GM23338 (cell line): Measurements from ENCODE around the gene DCHS1. TPM values are rescaled to one million over a fixed set of nuclear protein-coding genes. Genes with fewer than 3 reads are reported as not detected.

Source experiments
- ATAC-seq: fragments of 200-7000 bp; cut with Tn5 transposase; 3 replicates; pipeline ENCODE4 v1.9.1; 2020
- DNase-seq: peaks from one replicate; pipeline ENCODE4 v3.0.0-alpha.2; 2015; ENCODE audit warnings: low spot score
- H2AFZ ChIP-seq: fragments of 200-600 bp; sonication (generic); 2 replicates; pipeline ENCODE4 v1.8.0; 2016; ENCODE audit warnings: antibody characterized with exemption, mild to moderate bottlenecking, moderate library complexity
- H3F3A ChIP-seq: fragments of 200-600 bp; sonication (generic); replicated peaks from 2 replicates; pipeline ENCODE4 v1.8.0; 2017; ENCODE audit warnings: antibody characterized with exemption, mixed run types, low read depth
- H3K27ac ChIP-seq: fragments of 200-600 bp; sonication (generic); 2 replicates; pipeline ENCODE4 v1.6.1; 2016; ENCODE audit warnings: low read depth
- H3K27me3 ChIP-seq: fragments of 200-600 bp; sonication (generic); 2 replicates; pipeline ENCODE4 v1.8.0; 2016; ENCODE audit warnings: mild to moderate bottlenecking, mixed run types, moderate library complexity; ENCODE audit not compliant: insufficient read depth
- H3K36me3 ChIP-seq: fragments of 200-600 bp; sonication (generic); 2 replicates; pipeline ENCODE4 v1.8.0; 2016; ENCODE audit warnings: mild to moderate bottlenecking; ENCODE audit not compliant: insufficient read depth
- H3K4me1 ChIP-seq: fragments of 200-600 bp; sonication (generic); 2 replicates; pipeline ENCODE4 v1.8.0; 2016; ENCODE audit warnings: mild to moderate bottlenecking, moderate library complexity; ENCODE audit not compliant: insufficient read depth
- H3K4me2 ChIP-seq: fragments of 200-600 bp; sonication (generic); 2 replicates; pipeline ENCODE4 v1.7.1; 2017; ENCODE audit warnings: mixed run types
- H3K4me3 ChIP-seq: fragments of 200-600 bp; sonication (generic); 2 replicates; pipeline ENCODE4 v1.6.1; 2016; ENCODE audit warnings: mixed run types
- H3K79me2 ChIP-seq: fragments of 200-600 bp; sonication (generic); replicated peaks from 2 replicates; pipeline ENCODE4 v1.8.0; 2017; ENCODE audit warnings: mild to moderate bottlenecking; ENCODE audit not compliant: insufficient read depth
- H3K9me2 ChIP-seq: fragments of 200-600 bp; sonication (generic); 2 replicates; pipeline ENCODE4 v1.8.0; 2017; ENCODE audit not compliant: insufficient read depth
- H4K20me1 ChIP-seq: fragments of 200-600 bp; sonication (generic); replicated peaks from 2 replicates; pipeline ENCODE4 v1.8.0; 2017; ENCODE audit warnings: mild to moderate bottlenecking; ENCODE audit not compliant: insufficient read depth
- H3K27ac Mint-ChIP-seq: 2 replicates; pipeline ENCODE4 v1.8.0; 2020; ENCODE audit warnings: inconsistent platforms, mild to moderate bottlenecking, moderate library complexity, mixed read lengths
- H3K27me3 Mint-ChIP-seq: 3 replicates; pipeline ENCODE4 v1.8.0; 2022; ENCODE audit warnings: low read depth, mild to moderate bottlenecking, moderate library complexity, mixed read lengths, inconsistent platforms; ENCODE audit not compliant: insufficient read depth, poor library complexity
- H3K36me3 Mint-ChIP-seq: 3 replicates; pipeline ENCODE4 v1.8.0; 2021; ENCODE audit warnings: low read depth, mild to moderate bottlenecking, inconsistent platforms, moderate library complexity, mixed read lengths
- H3K4me1 Mint-ChIP-seq: 3 replicates; pipeline ENCODE4 v1.8.0; 2020; ENCODE audit warnings: mild to moderate bottlenecking, inconsistent platforms, mixed read lengths
- H3K4me3 Mint-ChIP-seq: 3 replicates; pipeline ENCODE4 v1.8.0; 2021; ENCODE audit warnings: moderate library complexity, mild to moderate bottlenecking, inconsistent platforms, mixed read lengths
- H3K9me3 Mint-ChIP-seq: 3 replicates; pipeline ENCODE4 v1.8.0; 2020; ENCODE audit warnings: moderate library complexity, mild to moderate bottlenecking, inconsistent platforms, mixed read lengths
- CREB1 ChIP-seq: fragments of 250-450 bp; sonication (Bioruptor Pico); IDR thresholded peaks from 2 replicates; pipeline ENCODE4 v1.5.0; 2020; ENCODE audit warnings: low read depth, mild to moderate bottlenecking, moderate library complexity
- EZH2 ChIP-seq: fragments of 200-600 bp; sonication (generic); IDR thresholded peaks from one replicate; pipeline ENCODE4 v1.8.0; 2017; ENCODE audit warnings: antibody characterized with exemption, mild to moderate bottlenecking, low read depth; ENCODE audit not compliant: unreplicated experiment
- EZH2phosphoT487 ChIP-seq: fragments of 200-600 bp; sonication (generic); IDR thresholded peaks from one replicate; pipeline ENCODE4 v1.8.1; 2018; ENCODE audit warnings: antibody characterized with exemption; ENCODE audit not compliant: unreplicated experiment
- JUNB ChIP-seq: IDR thresholded peaks from one replicate; pipeline ENCODE4 v1.6.1; 2016; ENCODE audit warnings: antibody characterized with exemption; ENCODE audit not compliant: unreplicated experiment
- NANOG ChIP-seq: IDR thresholded peaks from 2 replicates; pipeline ENCODE4 v1.6.1; 2016; ENCODE audit warnings: antibody characterized with exemption, borderline replicate concordance
- POLR2AphosphoS5 ChIP-seq: IDR thresholded peaks from 2 replicates; pipeline ENCODE4 v1.6.1; 2016; ENCODE audit warnings: antibody characterized with exemption, low read depth
- STAT1 ChIP-seq: IDR thresholded peaks from one replicate; pipeline ENCODE4 v1.6.1; 2016; ENCODE audit warnings: antibody characterized with exemption; ENCODE audit not compliant: unreplicated experiment
- ZNF114 ChIP-seq: fragments of 250-450 bp; sonication (Bioruptor Pico); IDR thresholded peaks from 2 replicates; pipeline ENCODE4 v1.5.0; 2020; ENCODE audit warnings: mild to moderate bottlenecking, moderate library complexity
- ZNF331 ChIP-seq: fragments of 250-450 bp; sonication (Bioruptor Pico); IDR thresholded peaks from 2 replicates; pipeline ENCODE4 v1.5.0; 2020; ENCODE audit warnings: low read depth, mild to moderate bottlenecking, moderate library complexity
- polyA plus RNA-seq: library from polyadenylated mRNA; unstranded; fragments of >200 nt; fragmentation: Nextera tagmentation; extraction: Ambion mirVana; gene quantifications from 2 replicates; pipeline ENCODE4 v1.2.1, GENCODE V29; 2016
- total RNA-seq: library from RNA; depleted of rRNA; stranded (reverse); fragments of >200 nt; shearing (Covaris generic); gene quantifications from 2 replicates; pipeline ENCODE4 v1.2.3, GENCODE V29; 2014
- TF ChIP-seq, protein P1 (sequence below): fragments of 250-450 bp; sonication (Bioruptor Pico); IDR thresholded peaks from 2 replicates; pipeline ENCODE4 v1.5.0; 2020; ENCODE audit warnings: mild to moderate bottlenecking, moderate library complexity
- TF ChIP-seq, protein P2 (sequence below): IDR thresholded peaks from 2 replicates; pipeline ENCODE4 v1.6.1; 2016; ENCODE audit warnings: antibody characterized with exemption
- TF ChIP-seq, protein P3 (sequence below), 2 experiments: fragments of 200-600 bp in 1 of 2; sonication (generic) in 1 of 2; conservative IDR thresholded peaks; 2 replicates each; pipeline versions ENCODE4 v1.5.1 to v1.6.1; 2016 to 2017; ENCODE audit warnings: antibody characterized with exemption in 2 of 2, low read depth in 2 of 2, mild to moderate bottlenecking in 2 of 2, moderate library complexity in 1 of 2
- TF ChIP-seq, protein P4 (sequence below): IDR thresholded peaks from one replicate; pipeline ENCODE4 v1.6.1; 2018; ENCODE audit warnings: antibody characterized with exemption; ENCODE audit not compliant: unreplicated experiment

The DCHS1 gene
- total and polyA plus RNA-seq, 2 experiments from 2014 or later: 2.3 to 20.7 TPM

DNA sequence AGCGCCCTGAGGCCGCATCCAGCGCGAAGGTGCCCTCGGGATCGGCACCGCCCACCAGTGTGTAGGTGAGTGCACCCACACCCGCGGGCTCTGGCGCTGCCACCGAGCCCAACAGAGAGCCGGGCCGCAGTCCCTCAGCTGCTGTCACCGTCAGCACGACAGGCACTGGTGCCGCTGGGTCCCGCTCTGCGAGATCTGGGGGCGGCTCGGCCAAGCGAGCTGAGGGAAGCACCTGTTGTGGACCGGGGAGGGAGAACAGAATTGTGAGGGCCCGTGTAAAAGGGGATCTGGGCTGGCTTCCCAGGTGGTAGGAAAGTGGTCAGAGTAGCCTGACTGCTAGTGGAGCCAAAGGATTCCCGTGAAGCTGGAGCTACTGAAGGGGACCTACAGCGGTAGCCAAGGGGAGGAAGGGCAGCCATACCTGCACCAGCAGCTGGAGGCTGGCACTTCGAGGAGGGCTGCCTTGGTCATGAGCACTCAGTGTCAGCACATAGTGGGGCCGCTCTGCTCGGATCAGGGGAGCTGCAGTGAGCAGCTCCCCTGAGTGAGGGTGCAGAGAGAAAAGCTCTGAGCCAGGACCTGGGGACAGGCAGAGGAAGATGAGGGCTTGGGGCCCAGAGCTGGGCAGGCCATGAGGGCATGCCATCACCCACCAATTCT is 24.8 kb downstream of the DCHS1 start:
- H3K27me3 ChIP-seq: peaks cover 40% of the 10 kb centered on the region
- H3K4me3 ChIP-seq: peak overlapping the region; percentile 69
- H3K9me2 ChIP-seq: no peaks in the 10 kb centered on the region
- peaks cover 10% of the 10 kb centered on the region; the same call in 2 of the 3 replicates for H3K36me3 Mint-ChIP-seq
- H3K79me2 ChIP-seq: no peaks in the 10 kb centered on the region
- H3K4me3 Mint-ChIP-seq: peak overlapping the region; percentile 76
- H3K27me3 Mint-ChIP-seq: peaks cover 38% of the 10 kb centered on the region
- H3K9me3 Mint-ChIP-seq: no peaks in the 10 kb centered on the region; the same call in 2 of the 3 replicates
- TF ChIP-seq STAT1 (no peak), POLR2AphosphoS5 (no peak), EZH2phosphoT487 (no peak), NANOG (no peak), EZH2 (no peak), CREB1 (CRISPR knock-in tag) (no peak), ZNF331 (CRISPR knock-in tag) (no peak), ZNF114 (no peak), JUNB (no peak)
- TF ChIP-seq, protein P1, sequence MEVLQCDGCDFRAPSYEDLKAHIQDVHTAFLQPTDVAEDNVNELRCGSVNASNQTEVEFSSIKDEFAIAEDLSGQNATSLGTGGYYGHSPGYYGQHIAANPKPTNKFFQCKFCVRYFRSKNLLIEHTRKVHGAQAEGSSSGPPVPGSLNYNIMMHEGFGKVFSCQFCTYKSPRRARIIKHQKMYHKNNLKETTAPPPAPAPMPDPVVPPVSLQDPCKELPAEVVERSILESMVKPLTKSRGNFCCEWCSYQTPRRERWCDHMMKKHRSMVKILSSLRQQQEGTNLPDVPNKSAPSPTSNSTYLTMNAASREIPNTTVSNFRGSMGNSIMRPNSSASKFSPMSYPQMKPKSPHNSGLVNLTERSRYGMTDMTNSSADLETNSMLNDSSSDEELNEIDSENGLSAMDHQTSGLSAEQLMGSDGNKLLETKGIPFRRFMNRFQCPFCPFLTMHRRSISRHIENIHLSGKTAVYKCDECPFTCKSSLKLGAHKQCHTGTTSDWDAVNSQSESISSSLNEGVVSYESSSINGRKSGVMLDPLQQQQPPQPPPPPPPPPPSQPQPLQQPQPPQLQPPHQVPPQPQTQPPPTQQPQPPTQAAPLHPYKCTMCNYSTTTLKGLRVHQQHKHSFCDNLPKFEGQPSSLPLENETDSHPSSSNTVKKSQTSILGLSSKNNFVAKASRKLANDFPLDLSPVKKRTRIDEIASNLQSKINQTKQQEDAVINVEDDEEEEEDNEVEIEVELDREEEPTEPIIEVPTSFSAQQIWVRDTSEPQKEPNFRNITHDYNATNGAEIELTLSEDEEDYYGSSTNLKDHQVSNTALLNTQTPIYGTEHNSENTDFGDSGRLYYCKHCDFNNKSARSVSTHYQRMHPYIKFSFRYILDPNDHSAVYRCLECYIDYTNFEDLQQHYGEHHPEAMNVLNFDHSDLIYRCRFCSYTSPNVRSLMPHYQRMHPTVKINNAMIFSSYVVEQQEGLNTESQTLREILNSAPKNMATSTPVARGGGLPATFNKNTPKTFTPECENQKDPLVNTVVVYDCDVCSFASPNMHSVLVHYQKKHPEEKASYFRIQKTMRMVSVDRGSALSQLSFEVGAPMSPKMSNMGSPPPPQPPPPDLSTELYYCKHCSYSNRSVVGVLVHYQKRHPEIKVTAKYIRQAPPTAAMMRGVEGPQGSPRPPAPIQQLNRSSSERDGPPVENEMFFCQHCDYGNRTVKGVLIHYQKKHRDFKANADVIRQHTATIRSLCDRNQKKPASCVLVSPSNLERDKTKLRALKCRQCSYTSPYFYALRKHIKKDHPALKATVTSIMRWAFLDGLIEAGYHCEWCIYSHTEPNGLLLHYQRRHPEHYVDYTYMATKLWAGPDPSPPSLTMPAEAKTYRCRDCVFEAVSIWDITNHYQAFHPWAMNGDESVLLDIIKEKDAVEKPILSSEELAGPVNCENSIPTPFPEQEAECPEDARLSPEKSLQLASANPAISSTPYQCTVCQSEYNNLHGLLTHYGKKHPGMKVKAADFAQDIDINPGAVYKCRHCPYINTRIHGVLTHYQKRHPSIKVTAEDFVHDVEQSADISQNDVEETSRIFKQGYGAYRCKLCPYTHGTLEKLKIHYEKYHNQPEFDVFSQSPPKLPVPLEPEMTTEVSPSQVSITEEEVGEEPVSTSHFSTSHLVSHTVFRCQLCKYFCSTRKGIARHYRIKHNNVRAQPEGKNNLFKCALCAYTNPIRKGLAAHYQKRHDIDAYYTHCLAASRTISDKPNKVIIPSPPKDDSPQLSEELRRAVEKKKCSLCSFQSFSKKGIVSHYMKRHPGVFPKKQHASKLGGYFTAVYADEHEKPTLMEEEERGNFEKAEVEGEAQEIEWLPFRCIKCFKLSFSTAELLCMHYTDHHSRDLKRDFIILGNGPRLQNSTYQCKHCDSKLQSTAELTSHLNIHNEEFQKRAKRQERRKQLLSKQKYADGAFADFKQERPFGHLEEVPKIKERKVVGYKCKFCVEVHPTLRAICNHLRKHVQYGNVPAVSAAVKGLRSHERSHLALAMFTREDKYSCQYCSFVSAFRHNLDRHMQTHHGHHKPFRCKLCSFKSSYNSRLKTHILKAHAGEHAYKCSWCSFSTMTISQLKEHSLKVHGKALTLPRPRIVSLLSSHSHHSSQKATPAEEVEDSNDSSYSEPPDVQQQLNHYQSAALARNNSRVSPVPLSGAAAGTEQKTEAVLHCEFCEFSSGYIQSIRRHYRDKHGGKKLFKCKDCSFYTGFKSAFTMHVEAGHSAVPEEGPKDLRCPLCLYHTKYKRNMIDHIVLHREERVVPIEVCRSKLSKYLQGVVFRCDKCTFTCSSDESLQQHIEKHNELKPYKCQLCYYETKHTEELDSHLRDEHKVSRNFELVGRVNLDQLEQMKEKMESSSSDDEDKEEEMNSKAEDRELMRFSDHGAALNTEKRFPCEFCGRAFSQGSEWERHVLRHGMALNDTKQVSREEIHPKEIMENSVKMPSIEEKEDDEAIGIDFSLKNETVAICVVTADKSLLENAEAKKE (CRISPR knock-in tag): no peak
- TF ChIP-seq, protein P2, sequence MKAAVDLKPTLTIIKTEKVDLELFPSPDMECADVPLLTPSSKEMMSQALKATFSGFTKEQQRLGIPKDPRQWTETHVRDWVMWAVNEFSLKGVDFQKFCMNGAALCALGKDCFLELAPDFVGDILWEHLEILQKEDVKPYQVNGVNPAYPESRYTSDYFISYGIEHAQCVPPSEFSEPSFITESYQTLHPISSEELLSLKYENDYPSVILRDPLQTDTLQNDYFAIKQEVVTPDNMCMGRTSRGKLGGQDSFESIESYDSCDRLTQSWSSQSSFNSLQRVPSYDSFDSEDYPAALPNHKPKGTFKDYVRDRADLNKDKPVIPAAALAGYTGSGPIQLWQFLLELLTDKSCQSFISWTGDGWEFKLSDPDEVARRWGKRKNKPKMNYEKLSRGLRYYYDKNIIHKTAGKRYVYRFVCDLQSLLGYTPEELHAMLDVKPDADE: no peak
- TF ChIP-seq, protein P3, sequence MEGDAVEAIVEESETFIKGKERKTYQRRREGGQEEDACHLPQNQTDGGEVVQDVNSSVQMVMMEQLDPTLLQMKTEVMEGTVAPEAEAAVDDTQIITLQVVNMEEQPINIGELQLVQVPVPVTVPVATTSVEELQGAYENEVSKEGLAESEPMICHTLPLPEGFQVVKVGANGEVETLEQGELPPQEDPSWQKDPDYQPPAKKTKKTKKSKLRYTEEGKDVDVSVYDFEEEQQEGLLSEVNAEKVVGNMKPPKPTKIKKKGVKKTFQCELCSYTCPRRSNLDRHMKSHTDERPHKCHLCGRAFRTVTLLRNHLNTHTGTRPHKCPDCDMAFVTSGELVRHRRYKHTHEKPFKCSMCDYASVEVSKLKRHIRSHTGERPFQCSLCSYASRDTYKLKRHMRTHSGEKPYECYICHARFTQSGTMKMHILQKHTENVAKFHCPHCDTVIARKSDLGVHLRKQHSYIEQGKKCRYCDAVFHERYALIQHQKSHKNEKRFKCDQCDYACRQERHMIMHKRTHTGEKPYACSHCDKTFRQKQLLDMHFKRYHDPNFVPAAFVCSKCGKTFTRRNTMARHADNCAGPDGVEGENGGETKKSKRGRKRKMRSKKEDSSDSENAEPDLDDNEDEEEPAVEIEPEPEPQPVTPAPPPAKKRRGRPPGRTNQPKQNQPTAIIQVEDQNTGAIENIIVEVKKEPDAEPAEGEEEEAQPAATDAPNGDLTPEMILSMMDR (conservative IDR thresholded peaks at IDR 0.05; ENCODE audit: low read depth in 2 of 2): no peak
- TF ChIP-seq, protein P4, sequence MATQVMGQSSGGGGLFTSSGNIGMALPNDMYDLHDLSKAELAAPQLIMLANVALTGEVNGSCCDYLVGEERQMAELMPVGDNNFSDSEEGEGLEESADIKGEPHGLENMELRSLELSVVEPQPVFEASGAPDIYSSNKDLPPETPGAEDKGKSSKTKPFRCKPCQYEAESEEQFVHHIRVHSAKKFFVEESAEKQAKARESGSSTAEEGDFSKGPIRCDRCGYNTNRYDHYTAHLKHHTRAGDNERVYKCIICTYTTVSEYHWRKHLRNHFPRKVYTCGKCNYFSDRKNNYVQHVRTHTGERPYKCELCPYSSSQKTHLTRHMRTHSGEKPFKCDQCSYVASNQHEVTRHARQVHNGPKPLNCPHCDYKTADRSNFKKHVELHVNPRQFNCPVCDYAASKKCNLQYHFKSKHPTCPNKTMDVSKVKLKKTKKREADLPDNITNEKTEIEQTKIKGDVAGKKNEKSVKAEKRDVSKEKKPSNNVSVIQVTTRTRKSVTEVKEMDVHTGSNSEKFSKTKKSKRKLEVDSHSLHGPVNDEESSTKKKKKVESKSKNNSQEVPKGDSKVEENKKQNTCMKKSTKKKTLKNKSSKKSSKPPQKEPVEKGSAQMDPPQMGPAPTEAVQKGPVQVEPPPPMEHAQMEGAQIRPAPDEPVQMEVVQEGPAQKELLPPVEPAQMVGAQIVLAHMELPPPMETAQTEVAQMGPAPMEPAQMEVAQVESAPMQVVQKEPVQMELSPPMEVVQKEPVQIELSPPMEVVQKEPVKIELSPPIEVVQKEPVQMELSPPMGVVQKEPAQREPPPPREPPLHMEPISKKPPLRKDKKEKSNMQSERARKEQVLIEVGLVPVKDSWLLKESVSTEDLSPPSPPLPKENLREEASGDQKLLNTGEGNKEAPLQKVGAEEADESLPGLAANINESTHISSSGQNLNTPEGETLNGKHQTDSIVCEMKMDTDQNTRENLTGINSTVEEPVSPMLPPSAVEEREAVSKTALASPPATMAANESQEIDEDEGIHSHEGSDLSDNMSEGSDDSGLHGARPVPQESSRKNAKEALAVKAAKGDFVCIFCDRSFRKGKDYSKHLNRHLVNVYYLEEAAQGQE: no peak
- H2AFZ ChIP-seq: peak overlapping the region; percentile 94
- no peaks in the 10 kb centered on the region; the same call in 1 of the 2 replicates for H3F3A ChIP-seq
- H3K4me2 ChIP-seq: peak overlapping the region; percentile 88
- no peak overlapping the region for H3K27ac Mint-ChIP-seq
- peak; percentile 52 for ATAC-seq
- H3K4me1 ChIP-seq: no peaks in the 10 kb centered on the region; the same call in 1 of the 2 replicates
- H3K4me1 Mint-ChIP-seq: peaks cover 9% of the 10 kb centered on the region
- H3K36me3 ChIP-seq: no peaks in the 10 kb centered on the region
- DNase-seq: peak; percentile 45
- no peak overlapping the region for H3K27ac ChIP-seq
- H4K20me1 ChIP-seq: no peaks in the 10 kb centered on the region
